WTC11 (cell line): ENCODE data around the gene DPP4. TPM values are rescaled to one million over a fixed set of nuclear protein-coding genes. Genes with fewer than 3 reads are reported as not detected.

Source experiments
- ATAC-seq: fragments of 200-7000 bp; cut with Tn5 transposase; 2 replicates; pipeline ENCODE4 v1.10.0; 2021; ENCODE audit warnings: mild to moderate bottlenecking, moderate library complexity
- CTCF ChIA-PET: fragments of 300-600 bp; sonication (Branson Sonifier 250); formaldehyde crosslinking; loops from one replicate; lab custom pipeline; 2021; ENCODE audit warnings: antibody characterized with exemption; lab: Charles Lee
- POLR2A ChIA-PET: fragments of 350-600 bp; sonication (Branson Sonifier 250); formaldehyde crosslinking; loops from one replicate; lab custom pipeline; 2021; ENCODE audit warnings: antibody characterized with exemption; lab: Charles Lee
- DNase-seq: peaks from one replicate; pipeline ENCODE4 v3.0.0; 2021; ENCODE audit warnings: low spot score
- H3K27ac Mint-ChIP-seq: 2 replicates; pipeline ENCODE4 v1.8.0; 2021; ENCODE audit warnings: mixed read lengths
- H3K27me3 Mint-ChIP-seq: 2 replicates; pipeline ENCODE4 v1.8.0; 2021; ENCODE audit warnings: low read depth, mild to moderate bottlenecking, moderate library complexity, mixed read lengths
- H3K36me3 Mint-ChIP-seq: 2 replicates; pipeline ENCODE4 v1.8.0; 2021; ENCODE audit warnings: mixed read lengths
- H3K4me1 Mint-ChIP-seq: 2 replicates; pipeline ENCODE4 v1.8.0; 2022; ENCODE audit warnings: mixed read lengths
- H3K4me3 Mint-ChIP-seq: 2 replicates; pipeline ENCODE4 v1.8.0; 2021; ENCODE audit warnings: mild to moderate bottlenecking, moderate library complexity, mixed read lengths
- H3K9me3 Mint-ChIP-seq: 2 replicates; pipeline ENCODE4 v1.8.0; 2021; ENCODE audit warnings: mixed read lengths
- CBFB ChIP-seq: sonication (generic); formaldehyde crosslinking; IDR thresholded peaks from 2 replicates; pipeline ENCODE4 v1.8.1; 2022; ENCODE audit warnings: mild to moderate bottlenecking, low read depth, missing genetic modification reagents
- CREB1 ChIP-seq: sonication (generic); formaldehyde crosslinking; IDR thresholded peaks from 2 replicates; pipeline ENCODE4 v1.8.0; 2023; ENCODE audit warnings: mild to moderate bottlenecking, missing genetic modification reagents
- CTCF ChIP-seq: fragments of 200-600 bp; IDR thresholded peaks from 2 replicates; pipeline ENCODE4 v1.8.0; 2022; ENCODE audit warnings: antibody characterized with exemption
- E2F1 ChIP-seq: sonication (generic); formaldehyde crosslinking; IDR thresholded peaks from 2 replicates; pipeline ENCODE4 v1.8.0; 2022; ENCODE audit warnings: mild to moderate bottlenecking, missing genetic modification reagents
- ESRRA ChIP-seq: sonication (generic); formaldehyde crosslinking; IDR thresholded peaks from 2 replicates; pipeline ENCODE4 v1.8.1; 2022; ENCODE audit warnings: mild to moderate bottlenecking, missing genetic modification reagents, borderline replicate concordance
- FOXP4 ChIP-seq: sonication (generic); formaldehyde crosslinking; IDR thresholded peaks from 2 replicates; pipeline ENCODE4 v1.8.0; 2022; ENCODE audit warnings: mild to moderate bottlenecking, missing genetic modification reagents
- HMGA2 ChIP-seq: fragments of 250-450 bp; sonication (Bioruptor Pico); IDR thresholded peaks from 2 replicates; pipeline ENCODE4 v1.4.0; 2021; ENCODE audit warnings: mild to moderate bottlenecking, moderate library complexity
- IRF1 ChIP-seq: sonication (generic); formaldehyde crosslinking; IDR thresholded peaks from 2 replicates; pipeline ENCODE4 v1.8.0; 2023; ENCODE audit warnings: missing genetic modification reagents
- IRF2 ChIP-seq: sonication (generic); formaldehyde crosslinking; IDR thresholded peaks from 2 replicates; pipeline ENCODE4 v1.8.0; 2022; ENCODE audit warnings: low read depth, missing genetic modification reagents, borderline replicate concordance
- MYBL2 ChIP-seq: sonication (generic); formaldehyde crosslinking; IDR thresholded peaks from 2 replicates; pipeline ENCODE4 v1.8.1; 2023; ENCODE audit warnings: mild to moderate bottlenecking, moderate library complexity, missing genetic modification reagents
- SMAD4 ChIP-seq: sonication (generic); formaldehyde crosslinking; IDR thresholded peaks from 2 replicates; pipeline ENCODE4 v1.8.0; 2022; ENCODE audit warnings: mild to moderate bottlenecking, missing genetic modification reagents
- TEAD1 ChIP-seq: sonication (generic); formaldehyde crosslinking; IDR thresholded peaks from 2 replicates; pipeline ENCODE4 v1.8.0; 2022; ENCODE audit warnings: mild to moderate bottlenecking, missing genetic modification reagents
- USF1 ChIP-seq: sonication (generic); formaldehyde crosslinking; IDR thresholded peaks from 2 replicates; pipeline ENCODE4 v1.8.0; 2022; ENCODE audit warnings: mild to moderate bottlenecking, missing genetic modification reagents
- ZBTB21 ChIP-seq: sonication (generic); formaldehyde crosslinking; IDR thresholded peaks from 2 replicates; pipeline ENCODE4 v1.8.1; 2023; ENCODE audit warnings: mild to moderate bottlenecking, missing genetic modification reagents, borderline replicate concordance
- ZMAT4 ChIP-seq: fragments of 250-450 bp; sonication (Bioruptor Pico); IDR thresholded peaks from 2 replicates; pipeline ENCODE4 v1.9.0; 2021; ENCODE audit warnings: mild to moderate bottlenecking
- ZNF232 ChIP-seq: sonication (generic); formaldehyde crosslinking; IDR thresholded peaks from 2 replicates; pipeline ENCODE4 v1.8.0; 2022; ENCODE audit warnings: mild to moderate bottlenecking, missing genetic modification reagents
- ZNF423 ChIP-seq: fragments of 250-450 bp; sonication (Bioruptor Pico); IDR thresholded peaks from 2 replicates; pipeline ENCODE4 v2.1.2; 2022; ENCODE audit warnings: mild to moderate bottlenecking, moderate library complexity
- ZNF671 ChIP-seq: fragments of 250-450 bp; sonication (Bioruptor Pico); IDR thresholded peaks from 2 replicates; pipeline ENCODE4 v1.8.0; 2021; ENCODE audit warnings: mild to moderate bottlenecking
- total RNA-seq: library from RNA; stranded (reverse); gene quantifications from 3 replicates; pipeline ENCODE4 v1.2.3, GENCODE V29; 2021

The DPP4 gene
- total RNA-seq, 1 experiment from 2014 or later: 3.6 TPM

- no peaks in the 10 kb centered on the region for H3K27me3 Mint-ChIP-seq
- no peak overlapping the region for H3K27ac Mint-ChIP-seq
- no peaks in the 10 kb centered on the region for H3K36me3 Mint-ChIP-seq
- ATAC-seq: no peak
- CTCF ChIA-PET: interaction anchor here (1.5 kb wide), 1 partner anchor 12 kb away, joined by 3 read pairs; no protein-coding TSS in a partner anchor
- TF ChIP-seq USF1 (CRISPR knock-in tag) (no peak), ZNF671 (CRISPR knock-in tag) (no peak), SMAD4 (CRISPR knock-in tag) (no peak)
- POLR2A ChIA-PET: no interaction called here
- DNase-seq: no peak
- peaks cover 29% of the 10 kb centered on the region for H3K4me1 Mint-ChIP-seq
- H3K4me3 Mint-ChIP-seq: no peak overlapping the region
- no peaks in the 10 kb centered on the region for H3K9me3 Mint-ChIP-seq
Observed at GRCh38 chr2:162011706-162012564, 62.1 kb downstream of the DPP4 start.

- peak; percentile 51 for ATAC-seq
- ChIA-PET POLR2A (no interaction called here), CTCF (no interaction called here)
- TF ChIP-seq ZBTB21 (CRISPR knock-in tag): no peak
- no peak for TF ChIP-seq ZNF423
- no peak for TF ChIP-seq MYBL2 (CRISPR knock-in tag)
- TF ChIP-seq FOXP4: no peak
- no peak for TF ChIP-seq TEAD1 (CRISPR knock-in tag)
- no peak for TF ChIP-seq ESRRA (CRISPR knock-in tag)
- no peak for TF ChIP-seq HMGA2 (CRISPR knock-in tag)
- no peak for TF ChIP-seq E2F1 (CRISPR knock-in tag)
- TF ChIP-seq IRF2 (CRISPR knock-in tag): no peak
- no peaks in the 10 kb centered on the region for H3K27me3 Mint-ChIP-seq
- H3K9me3 Mint-ChIP-seq: no peaks in the 10 kb centered on the region
- no peak overlapping the region for H3K27ac Mint-ChIP-seq
- no peak overlapping the region for H3K4me3 Mint-ChIP-seq
- H3K36me3 Mint-ChIP-seq: no peaks in the 10 kb centered on the region
- no peak for DNase-seq
- H3K4me1 Mint-ChIP-seq: peaks cover 26% of the 10 kb centered on the region
Observed at GRCh38 chr2:162009543-162009942, 64.5 kb downstream of the DPP4 start.

GRCh38 chr2:162007447-162008040, 66.5 kb downstream of the DPP4 start:
- no peak overlapping the region for H3K27ac Mint-ChIP-seq
- TF ChIP-seq CREB1 (CRISPR knock-in tag) (no peak), IRF1 (CRISPR knock-in tag) (no peak), CTCF (peak; percentile 34), CBFB (CRISPR knock-in tag) (no peak), ZNF232 (CRISPR knock-in tag) (no peak), ZMAT4 (CRISPR knock-in tag) (no peak)
- H3K9me3 Mint-ChIP-seq: no peaks in the 10 kb centered on the region
- CTCF ChIA-PET: interaction anchor here (0.6 kb wide), 1 partner anchor 11 kb away, joined by 4 read pairs; no protein-coding TSS in a partner anchor
- H3K4me3 Mint-ChIP-seq: no peak overlapping the region
- ATAC-seq: no peak
- H3K4me1 Mint-ChIP-seq: peaks cover 40% of the 10 kb centered on the region
- DNase-seq: no peak
- H3K27me3 Mint-ChIP-seq: no peaks in the 10 kb centered on the region
- H3K36me3 Mint-ChIP-seq: no peaks in the 10 kb centered on the region
- POLR2A ChIA-PET: no interaction called here
